Thymus (tissue), 11 donors: ENCODE results near the gene ATP11B. TPM values are rescaled to one million over a fixed set of nuclear protein-coding genes. Genes with fewer than 3 reads are reported as not detected.

Experiments
- DNase-seq, 9 donors: peaks; one replicate each; pipeline ENCODE4 v3.0.0-alpha.2; 2013; ENCODE audit warnings: low spot score in 9 of 9, low read depth in 6 of 9, missing footprints in 1 of 9
- H3K27ac ChIP-seq, 2 donors: one replicate each; pipeline ENCODE4 v1.5.1; 2013; ENCODE audit warnings: control low read depth in 1 of 2, low read depth in 1 of 2, low read length in 1 of 2, mild to moderate bottlenecking in 1 of 2, moderate library complexity in 1 of 2
- H3K27me3 ChIP-seq, 2 donors: one replicate each; pipeline ENCODE4 v1.5.1; 2013; ENCODE audit warnings: low read length in 1 of 2; ENCODE audit not compliant: control insufficient read depth in 2 of 2, insufficient read depth in 1 of 2
- H3K36me3 ChIP-seq, 2 donors: one replicate each; pipeline ENCODE4 v1.5.1; 2013; ENCODE audit warnings: low read length in 1 of 2, mild to moderate bottlenecking in 1 of 2, moderate library complexity in 1 of 2; ENCODE audit not compliant: control insufficient read depth in 2 of 2, insufficient read depth in 2 of 2
- H3K4me1 ChIP-seq, 2 donors: one replicate each; pipeline ENCODE4 v1.5.1; 2013; ENCODE audit warnings: low read length in 2 of 2; ENCODE audit not compliant: control insufficient read depth in 2 of 2, insufficient read depth in 2 of 2
- H3K4me3 ChIP-seq, 2 donors: one replicate each; pipeline ENCODE4 v1.5.1; 2013; ENCODE audit warnings: low read length in 2 of 2, control low read depth in 1 of 2, mild to moderate bottlenecking in 1 of 2
- H3K9me3 ChIP-seq, 2 donors: one replicate each; pipeline ENCODE4 v1.5.1; 2013; ENCODE audit warnings: low read length in 1 of 2, mild to moderate bottlenecking in 1 of 2; ENCODE audit not compliant: control insufficient read depth in 2 of 2, insufficient read depth in 1 of 2
- WGBS: extraction: QIAGEN DNeasy Blood & Tissue Kit; methylation state at CpG from one replicate; pipeline ENCODE4 v1.1.7; 2013; 5-methylcytosine and 5-hydroxymethylcytosine counted together
- polyA plus RNA-seq: library from polyadenylated mRNA; stranded (reverse); fragments of 200-250 nt; gene quantifications from one replicate; pipeline ENCODE4 v1.2.3, GENCODE V29; 2013
- total RNA-seq: library from RNA; stranded (reverse); fragments of 120-200 nt; gene quantifications from one replicate; pipeline ENCODE4 v1.2.4, GENCODE V29; 2013
- donor health status: healthy.

Gene ATP11B
- total and polyA plus RNA-seq, 2 donors: 24.7 to 76.9 TPM

DNA sequence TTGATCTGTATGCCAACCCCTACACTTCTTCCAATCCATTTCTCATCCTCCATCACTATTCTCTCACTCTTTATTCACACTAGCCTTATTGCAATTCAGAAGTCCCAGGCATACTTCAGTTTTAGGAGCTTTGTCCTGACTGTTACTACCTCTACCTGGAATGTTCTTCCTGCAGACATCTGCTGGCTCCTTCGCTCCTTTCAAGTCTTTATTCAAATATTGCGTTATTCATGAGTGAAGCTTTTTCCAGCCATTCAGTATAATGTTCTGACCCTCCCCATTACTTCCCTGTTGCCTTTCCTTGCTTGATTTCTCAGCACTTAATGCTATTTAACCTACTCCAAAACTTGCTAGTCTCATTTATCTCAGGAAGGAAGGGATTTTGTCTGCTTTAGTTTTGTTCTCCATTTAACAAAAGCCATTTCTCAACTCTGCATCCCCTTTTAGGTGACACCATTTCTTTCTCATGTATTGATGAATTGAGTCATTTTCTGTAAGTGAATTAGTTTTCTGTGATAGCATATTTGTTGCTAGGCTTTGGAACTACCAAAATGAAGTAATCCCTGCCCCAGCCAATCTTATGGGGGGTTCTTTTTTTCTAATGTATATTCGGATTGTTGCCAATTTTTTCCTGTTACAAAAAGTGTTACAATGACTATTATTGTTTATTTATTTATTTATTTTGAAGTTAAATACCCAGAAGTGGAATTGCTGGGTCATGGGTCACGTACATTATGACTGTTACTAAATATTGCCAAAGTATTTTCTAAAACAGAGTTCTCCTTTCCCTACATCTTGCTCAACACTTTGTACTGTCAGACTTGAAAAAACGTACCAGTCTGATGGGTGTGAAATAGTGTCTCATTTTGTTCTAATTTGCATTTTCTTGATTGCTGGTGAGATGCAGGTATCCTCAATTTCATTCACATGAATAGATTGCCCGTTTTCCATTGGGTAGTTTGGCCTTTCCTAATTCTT is 9.4 kb downstream of the ATP11B start:
- no peaks in the 10 kb centered on the region for H3K36me3 ChIP-seq
- WGBS: 94% methylated on average over 6 of the region's 6 CpGs
- no peak overlapping the region for H3K27ac ChIP-seq
- no peak overlapping the region for H3K4me3 ChIP-seq
- H3K4me1 ChIP-seq: no peaks in the 10 kb centered on the region
- no peak for DNase-seq
- no peaks in the 10 kb centered on the region for H3K9me3 ChIP-seq
- H3K27me3 ChIP-seq: no peaks in the 10 kb centered on the region

DNA sequence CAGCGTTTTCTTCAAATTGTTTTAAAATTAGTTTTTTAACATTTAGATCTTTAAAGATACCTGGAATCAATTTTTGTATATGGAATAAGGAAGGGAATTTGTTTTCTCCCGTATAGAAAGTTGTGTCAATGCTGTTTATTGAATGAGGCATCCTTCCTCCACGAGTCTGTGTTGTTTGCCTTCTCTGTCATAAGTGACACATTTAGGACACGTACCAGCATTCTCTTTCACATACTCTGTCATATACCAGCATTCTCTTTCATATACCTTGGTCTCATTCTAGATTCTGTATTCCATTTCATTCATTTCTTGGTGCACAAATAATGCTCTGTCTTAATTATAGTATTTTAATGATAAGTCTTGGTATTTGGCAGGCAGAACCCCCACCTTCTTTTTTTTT is 10.3 kb downstream of the ATP11B start:
- Histone ChIP-seq H3K4me3 (no peak overlapping the region), H3K9me3 (no peaks in the 10 kb centered on the region), H3K4me1 (no peaks in the 10 kb centered on the region), H3K36me3 (no peaks in the 10 kb centered on the region), H3K27ac (no peak overlapping the region), H3K27me3 (no peaks in the 10 kb centered on the region)
- WGBS: 95% methylated on average over 4 of the region's 4 CpGs
- DNase-seq: no peak

DNA sequence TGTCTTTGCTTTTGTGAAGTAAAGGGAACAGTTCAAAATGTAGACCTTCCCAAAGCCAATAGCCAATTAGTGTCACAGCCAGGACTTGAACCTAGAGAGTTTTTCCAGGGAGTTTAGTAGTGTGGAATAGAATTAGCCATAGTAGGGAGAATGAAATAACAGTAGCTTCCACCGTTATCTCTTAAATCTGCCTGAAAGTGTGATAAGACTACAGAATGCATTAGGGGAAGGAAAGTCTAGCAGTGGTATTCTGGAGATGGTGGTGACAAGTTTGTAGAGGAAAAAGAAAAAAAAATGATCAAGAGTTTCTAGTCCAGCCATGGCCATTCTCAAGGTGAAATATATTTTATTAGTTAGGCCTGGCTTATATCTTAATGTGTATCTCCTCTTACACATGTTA is 13.8 kb downstream of the ATP11B start:
- Histone ChIP-seq H3K36me3 (peaks cover 0 to 5% of the 10 kb centered on the region in 2 donors), H3K27ac (no peak overlapping the region), H3K27me3 (no peaks in the 10 kb centered on the region), H3K4me3 (no peak overlapping the region), H3K9me3 (no peaks in the 10 kb centered on the region), H3K4me1 (no peaks in the 10 kb centered on the region)
- no peak for DNase-seq
- 90% methylated on average over 1 of the region's 1 CpG for WGBS

DNA sequence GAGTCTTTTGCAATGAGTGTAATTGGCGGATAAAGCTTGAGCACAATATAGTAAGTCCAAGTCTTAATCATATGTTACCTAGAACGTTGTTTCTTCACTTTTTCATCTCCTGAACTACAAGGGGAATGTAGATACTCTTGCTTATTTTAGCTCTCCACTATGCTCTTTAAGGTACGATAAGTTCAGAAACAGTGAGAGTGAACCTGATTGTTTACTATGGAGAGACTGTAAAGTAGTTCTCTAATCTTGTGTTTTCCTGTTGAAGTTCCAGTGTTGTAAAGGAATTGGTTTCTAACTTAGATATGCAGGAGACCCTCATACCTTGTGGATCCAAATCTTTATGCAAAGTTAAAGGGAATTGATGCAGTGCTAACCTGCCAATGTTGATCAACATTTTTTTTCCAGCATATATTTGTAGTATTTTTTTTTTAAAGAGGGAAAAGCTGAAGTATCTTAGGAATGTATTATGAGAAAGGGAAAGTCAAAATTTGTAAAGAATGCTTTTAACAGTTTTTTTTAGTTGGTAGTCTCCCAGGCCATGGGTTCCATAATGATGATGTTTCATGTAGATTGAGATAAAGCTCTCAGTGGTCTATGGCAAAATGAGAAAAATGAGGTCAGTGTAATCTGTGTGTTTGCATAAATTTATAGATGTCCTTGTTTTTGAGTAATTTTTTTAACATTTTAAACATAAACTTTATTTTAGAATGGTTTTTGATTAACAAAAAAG is 14.9 kb downstream of the ATP11B start:
- no peak for DNase-seq
- Histone ChIP-seq H3K27ac (no peak overlapping the region), H3K9me3 (no peaks in the 10 kb centered on the region), H3K4me3 (no peak overlapping the region), H3K27me3 (no peaks in the 10 kb centered on the region), H3K4me1 (no peaks in the 10 kb centered on the region), H3K36me3 (peaks cover 0 to 5% of the 10 kb centered on the region in 2 donors)
- 95% methylated on average over 3 of the region's 3 CpGs for WGBS

DNA sequence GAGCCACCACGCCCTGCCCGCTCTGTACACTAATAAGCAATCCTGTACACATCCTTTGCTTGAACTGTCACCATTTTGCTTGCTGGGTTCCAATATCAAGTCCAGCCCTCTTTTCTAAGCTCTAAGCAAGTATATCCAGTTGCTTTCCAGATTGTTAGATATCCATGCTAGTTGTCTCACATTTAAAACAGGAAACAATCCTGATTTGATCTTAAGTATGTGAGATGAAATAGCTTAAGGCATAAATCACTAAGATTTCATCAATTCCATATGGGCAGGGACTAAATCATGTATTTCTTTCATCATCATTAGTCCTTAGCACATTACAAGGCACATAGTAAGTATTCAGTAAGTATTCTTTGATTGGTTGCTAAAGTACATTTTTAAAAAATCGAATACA is 16.2 kb downstream of the ATP11B start:
- WGBS: 99% methylated on average over 3 of the region's 3 CpGs
- no peak overlapping the region for H3K27ac ChIP-seq
- no peaks in the 10 kb centered on the region for H3K27me3 ChIP-seq
- no peaks in the 10 kb centered on the region for H3K9me3 ChIP-seq
- peaks cover 0 to 5% of the 10 kb centered on the region in 2 donors for H3K36me3 ChIP-seq
- DNase-seq: no peak
- no peak overlapping the region for H3K4me3 ChIP-seq
- H3K4me1 ChIP-seq: no peaks in the 10 kb centered on the region

DNA sequence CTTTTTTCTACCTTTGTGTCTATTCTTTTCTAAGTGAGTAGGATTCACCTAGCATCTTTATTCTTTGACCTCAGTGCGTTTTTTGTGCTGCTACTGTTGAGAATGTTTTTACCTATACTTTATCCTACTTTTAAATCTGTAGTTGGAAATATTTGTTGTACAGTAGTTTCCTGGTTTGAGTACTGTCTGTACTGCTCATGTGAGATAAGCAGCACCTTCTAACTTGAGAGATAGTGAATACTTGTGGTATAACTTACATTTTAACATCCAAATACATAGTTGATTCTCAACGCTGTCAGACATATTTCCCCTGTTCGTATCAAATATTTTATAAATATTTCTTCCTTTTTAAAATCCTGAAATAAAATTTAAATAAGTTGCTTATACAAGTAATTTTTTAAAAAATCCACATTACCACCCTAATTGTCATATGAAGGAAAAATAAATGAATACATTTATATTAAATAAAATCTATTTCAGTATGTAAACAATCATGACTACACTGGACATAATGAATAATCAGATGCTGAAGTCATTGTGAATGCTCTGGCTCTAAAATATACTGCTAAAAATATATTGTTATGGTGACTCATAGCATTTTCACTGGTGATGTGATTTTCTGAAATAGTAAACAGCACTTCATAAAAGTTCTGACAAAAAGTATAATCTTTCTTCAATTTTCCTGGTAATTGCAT is 17.4 kb downstream of the ATP11B start:
- Histone ChIP-seq H3K27me3 (no peaks in the 10 kb centered on the region), H3K4me3 (no peak overlapping the region), H3K4me1 (no peaks in the 10 kb centered on the region), H3K36me3 (peaks cover 0 to 5% of the 10 kb centered on the region in 2 donors), H3K27ac (no peak overlapping the region), H3K9me3 (no peaks in the 10 kb centered on the region)
- 98% methylated on average over 3 of the region's 3 CpGs for WGBS
- DNase-seq: no peak

DNA sequence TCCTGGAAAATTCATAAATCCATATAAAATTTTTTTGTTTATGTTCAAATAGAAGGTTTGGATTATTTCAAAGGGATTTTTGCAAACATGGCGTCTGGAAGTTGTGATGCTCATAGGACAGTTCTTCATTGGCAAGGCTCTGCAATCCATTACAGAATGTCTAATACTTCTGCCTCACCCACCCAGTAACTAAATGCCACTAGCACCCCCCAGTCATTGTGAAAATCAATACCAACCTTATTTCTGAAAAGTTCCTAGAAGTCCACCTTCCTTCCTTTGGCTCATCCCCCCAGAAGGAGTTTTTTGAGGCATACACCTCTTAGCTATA is 17.9 kb downstream of the ATP11B start:
- DNase-seq: no peak
- WGBS: 100% methylated on average over 1 of the region's 1 CpG
- Histone ChIP-seq H3K4me3 (no peak overlapping the region), H3K36me3 (peaks cover 0 to 5% of the 10 kb centered on the region in 2 donors), H3K27ac (no peak overlapping the region), H3K4me1 (no peaks in the 10 kb centered on the region), H3K27me3 (no peaks in the 10 kb centered on the region), H3K9me3 (no peaks in the 10 kb centered on the region)

DNA sequence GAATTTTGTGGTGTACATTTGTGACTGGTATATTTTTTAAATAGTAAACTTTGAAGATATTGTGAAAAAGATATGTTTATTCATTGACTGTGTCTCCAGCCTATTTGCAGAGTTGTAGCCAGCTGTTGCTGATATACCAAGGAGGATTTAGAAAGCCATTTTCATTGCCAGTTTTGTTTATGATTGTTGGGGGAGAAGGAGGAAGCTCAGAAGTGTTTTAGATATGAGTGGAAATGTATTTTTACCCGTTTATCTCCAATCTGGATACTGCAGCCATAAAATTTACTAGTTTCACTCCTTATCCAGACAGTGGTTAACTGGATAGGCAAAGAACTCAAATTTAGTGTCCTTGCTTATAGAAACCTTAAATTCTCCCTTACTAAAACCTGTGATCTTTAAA is 18.8 kb downstream of the ATP11B start:
- 97% methylated on average over 1 of the region's 1 CpG for WGBS
- no peaks in the 10 kb centered on the region for H3K27me3 ChIP-seq
- no peak overlapping the region for H3K4me3 ChIP-seq
- peaks cover 0 to 5% of the 10 kb centered on the region in 2 donors for H3K36me3 ChIP-seq
- DNase-seq: no peak
- no peaks in the 10 kb centered on the region for H3K4me1 ChIP-seq
- H3K9me3 ChIP-seq: no peaks in the 10 kb centered on the region
- H3K27ac ChIP-seq: no peak overlapping the region
